Psoas muscle (tissue), 8 donors: ENCODE measurements around the gene KAZN. TPM values are rescaled to one million over a fixed set of nuclear protein-coding genes. Genes with fewer than 3 reads are reported as not detected.

Source experiments
- ATAC-seq, 4 donors: fragments of 200-7000 bp; cut with Tn5 transposase; one replicate each; pipeline ENCODE4 v1.9.1; 2020; ENCODE audit warnings: moderate library complexity in 3 of 4, mild to moderate bottlenecking in 2 of 4
- DNase-seq, 2 donors: peaks; one replicate each; pipeline ENCODE4 v3.0.0-alpha.2; 2020
- H3K27ac ChIP-seq: fragments of 200-600 bp; one replicate; pipeline ENCODE4 v1.8.0; 2022
- H3K27me3 ChIP-seq, 3 donors: fragments of 200-600 bp in 1 of 3; one replicate each; pipeline versions ENCODE4 v1.6.1 to v1.8.0; 2013 to 2022; ENCODE audit warnings: low read length in 2 of 3, mild to moderate bottlenecking in 2 of 3, moderate library complexity in 1 of 3; ENCODE audit not compliant: insufficient read depth in 3 of 3
- H3K36me3 ChIP-seq, 2 donors: fragments of 200-600 bp in 1 of 2; one replicate each; pipeline versions ENCODE4 v1.6.1 to v1.8.0; 2013 to 2022; ENCODE audit warnings: low read depth in 1 of 2, mild to moderate bottlenecking in 1 of 2, moderate library complexity in 1 of 2; ENCODE audit not compliant: insufficient read depth in 1 of 2
- H3K4me1 ChIP-seq: fragments of 200-600 bp; one replicate; pipeline ENCODE4 v1.8.0; 2022
- H3K4me3 ChIP-seq: fragments of 200-600 bp; one replicate; pipeline ENCODE4 v1.8.0; 2022; ENCODE audit warnings: mild to moderate bottlenecking
- H3K9me3 ChIP-seq: fragments of 200-600 bp; one replicate; pipeline ENCODE4 v1.8.0; 2022
- CTCF ChIP-seq: fragments of 200-600 bp; IDR thresholded peaks from one replicate; pipeline ENCODE4 v1.8.0; 2022; ENCODE audit warnings: antibody characterized with exemption
- WGBS, 3 donors: extraction: QIAGEN DNeasy Blood & Tissue Kit; methylation state at CpG; one replicate each; pipeline versions ENCODE4 v1.1.6 to v1.1.7; 2013; 5-methylcytosine and 5-hydroxymethylcytosine counted together
- intact Hi-C, 2 donors: fragments of 100-400 bp; cut with DNase I; formaldehyde crosslinking; loops; one replicate each; pipeline versions ENCODE4 v1.11.0 to v1.14.2; 2022
- polyA plus RNA-seq, 3 donors: library from polyadenylated mRNA; stranded (reverse); fragments of 200-250 nt; gene quantifications; one replicate each; pipeline ENCODE4 v1.2.3, GENCODE V29; 2013
- total RNA-seq, 4 donors: library from RNA; stranded (reverse); fragmentation: NEBNext Ultra II Directional in 2 of 4; extraction: Animal tissue kit (Norgen Biotek cat#: 25700) in 2 of 4; gene quantifications; one replicate each; pipeline versions ENCODE4 v1.2.1 to v1.2.4, GENCODE V29; 2021 to 2023
- donor health status: healthy with polysubstance abuse.
- donor health status: DM: no; HTN: no; CAD: no; lungs with moderate emphysema.
- donor health status: Bipolar disorder and iron deficiency.
- donor health status: healthy.
- donor health status: DM: yes; HTN: yes; CAD: no.
- donor health status: DM: no; HTN: no; CAD: no.
- donor health status: DM: no; HTN: no; CAD: no.
- donor health status: DM: yes; HTN: yes; CAD: no.

The KAZN gene
- total and polyA plus RNA-seq, 7 donors: 0.23 to 2.3 (median 0.97) TPM

- peak in 3 of 4 donors; percentile 17 to 59 (median 53) for ATAC-seq
- Histone ChIP-seq H3K36me3 (no peaks in the 10 kb centered on the region), H3K9me3 (no peaks in the 10 kb centered on the region), H3K27me3 (peaks cover 0 to 5% (median 0%) of the 10 kb centered on the region in 3 donors), H3K4me3 (no peak overlapping the region), H3K4me1 (no peaks in the 10 kb centered on the region), H3K27ac (no peak overlapping the region)
- TF ChIP-seq CTCF: no peak
- intact Hi-C loops: no loop called here
- 17 to 18% (median 17%) methylated on average over 15 to 16 of the region's 16 CpGs for WGBS, 3 donors
- peak; percentile 65 to 77 for DNase-seq
Measured at GRCh38 chr1:14987829-14988603, 389.5 kb downstream of the KAZN start.

- no peak overlapping the region for H3K4me3 ChIP-seq
- no peaks in the 10 kb centered on the region for H3K9me3 ChIP-seq
- DNase-seq (no peak), ATAC-seq (no peak)
- TF ChIP-seq CTCF: no peak
- intact Hi-C loops: no loop called here
- 42 to 62% (median 51%) methylated on average over 8 of the region's 8 CpGs for WGBS, 3 donors
- no peak overlapping the region for H3K27ac ChIP-seq
- no peaks in the 10 kb centered on the region for H3K36me3 ChIP-seq
- H3K4me1 ChIP-seq: no peaks in the 10 kb centered on the region
- H3K27me3 ChIP-seq: peaks cover 0 to 5% (median 0%) of the 10 kb centered on the region in 3 donors
Measured at GRCh38 chr1:14988636-14989035, 390.2 kb downstream of the KAZN start.

GRCh38 chr1:14989931-14990728 is 391.6 kb downstream of the KAZN start:
- 74 to 85% (median 83%) methylated on average over 12 of the region's 12 CpGs for WGBS, 3 donors
- intact Hi-C loops: no loop called here
- no peak for DNase-seq
- no peaks in the 10 kb centered on the region for H3K36me3 ChIP-seq
- no peaks in the 10 kb centered on the region for H3K9me3 ChIP-seq
- H3K4me1 ChIP-seq: no peaks in the 10 kb centered on the region
- ATAC-seq: no peak
- H3K27me3 ChIP-seq: peaks cover 0 to 5% (median 0%) of the 10 kb centered on the region in 3 donors
- H3K27ac ChIP-seq: no peak overlapping the region
- no peak for TF ChIP-seq CTCF
- H3K4me3 ChIP-seq: no peak overlapping the region

GRCh38 chr1:14993414-14993813 is 394.9 kb downstream of the KAZN start:
- ATAC-seq: no peak
- intact Hi-C loops: no loop called here
- 87 to 91% (median 89%) methylated on average over 12 to 13 of the region's 13 CpGs for WGBS, 3 donors

More at GRCh38 chr1:14993414-14993813, 394.9 kb downstream of the KAZN start:
- H3K27me3 ChIP-seq: peaks cover 0 to 5% (median 2%) of the 10 kb centered on the region in 3 donors
- H3K36me3 ChIP-seq: no peaks in the 10 kb centered on the region
- DNase-seq: no peak
- TF ChIP-seq CTCF: no peak
- no peaks in the 10 kb centered on the region for H3K4me1 ChIP-seq
- H3K27ac ChIP-seq: no peak overlapping the region
- no peak overlapping the region for H3K4me3 ChIP-seq
- H3K9me3 ChIP-seq: no peaks in the 10 kb centered on the region
